ENCODE results near the gene FMO1. TPM values are rescaled to one million over a fixed set of nuclear protein-coding genes. Genes with fewer than 3 reads are reported as not detected.
"Not testable (repeated sequence)": the region's sequence is repeated elsewhere in the genome, so short reads cannot be mapped to it uniquely, and the experiment has no call there.

FMO1 gene
- 1.8 TPM for total RNA-seq

- no peak for ATAC-seq
Observed at GRCh38 chr1:171248302-171248701, at the start of gene FMO1. TSS of gene FMO1 (plus strand) at chr1:171248494. CDS start at chr1:171258088, 9,594 bp downstream.

DNA sequence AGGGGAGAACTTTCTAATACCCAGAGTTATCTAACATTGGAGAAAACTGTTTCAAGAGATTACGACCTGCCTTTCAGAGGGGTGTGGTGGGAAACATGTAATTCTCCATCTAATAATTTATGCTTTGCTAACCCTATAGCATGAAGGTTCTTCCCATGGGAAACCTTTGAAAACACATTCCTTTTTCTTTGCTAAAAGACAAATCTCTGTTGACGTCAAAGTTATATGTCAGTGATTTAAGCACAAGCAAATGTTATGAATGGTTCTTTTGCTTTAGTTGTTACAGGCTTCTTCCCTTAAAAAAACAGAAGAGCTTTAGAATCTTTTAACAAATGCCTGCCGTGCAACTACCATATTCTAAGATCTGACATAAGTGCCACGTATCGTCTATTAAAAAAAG is 44.0 kb upstream of the FMO1 start:
- no peak for ATAC-seq

DNA sequence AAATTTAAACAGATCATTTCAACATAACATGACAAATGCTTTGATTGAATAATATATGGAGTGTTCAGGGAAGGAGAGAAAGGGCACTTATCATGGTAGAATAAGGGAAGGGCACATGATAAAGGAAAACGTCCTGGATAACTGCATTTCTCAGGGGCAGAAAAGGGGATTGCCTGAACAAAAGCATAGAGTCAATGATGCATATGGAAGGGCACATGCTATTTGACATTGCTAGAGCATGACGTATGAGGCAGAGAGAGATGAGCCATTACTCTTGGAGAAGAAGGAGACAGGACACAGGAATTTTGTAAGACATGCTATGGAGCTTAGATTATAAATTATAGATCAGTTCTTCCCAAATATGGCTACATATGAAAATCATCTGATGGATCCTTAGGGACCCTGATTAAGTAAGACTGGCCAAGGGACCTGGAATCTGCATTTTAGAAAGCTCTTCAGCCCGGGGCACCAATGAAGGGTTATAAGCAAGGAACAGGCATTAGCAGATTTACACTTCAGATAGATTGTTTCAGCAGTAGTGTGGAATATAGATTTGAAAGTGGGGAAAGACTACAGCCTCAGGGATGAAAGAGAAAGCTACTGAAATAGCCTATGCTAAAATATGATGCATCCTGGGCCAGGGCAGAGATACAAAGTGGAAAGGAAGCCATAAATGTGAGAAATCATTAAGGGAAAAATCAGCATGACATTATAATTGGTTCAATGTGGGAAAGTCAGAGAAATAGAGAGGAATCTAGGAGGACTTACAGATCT is 41.9 kb upstream of the FMO1 start:
- ATAC-seq: no peak

GRCh38 chr1:171206978-171207355 is 41.3 kb upstream of the FMO1 start:
- no peak for ATAC-seq

DNA sequence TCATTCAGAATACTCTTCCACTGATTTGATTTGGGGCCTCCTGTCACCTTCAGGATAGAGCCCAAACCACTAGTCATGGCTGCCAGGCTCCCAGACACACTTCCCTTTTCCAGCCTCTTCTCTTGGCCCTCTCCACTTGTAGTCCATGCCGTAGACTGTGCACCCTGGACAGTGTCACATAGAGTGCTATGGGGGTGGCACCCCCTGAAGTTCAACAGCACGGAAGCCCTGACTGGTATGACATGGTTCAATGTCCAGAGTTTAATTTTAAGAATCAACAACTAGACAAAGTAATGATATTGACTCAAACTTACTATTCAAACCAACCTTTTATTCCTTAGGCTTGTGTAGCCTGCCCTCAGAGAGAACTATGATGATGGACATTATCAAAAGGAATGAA is 40.9 kb upstream of the FMO1 start:
- ATAC-seq: no peak

DNA sequence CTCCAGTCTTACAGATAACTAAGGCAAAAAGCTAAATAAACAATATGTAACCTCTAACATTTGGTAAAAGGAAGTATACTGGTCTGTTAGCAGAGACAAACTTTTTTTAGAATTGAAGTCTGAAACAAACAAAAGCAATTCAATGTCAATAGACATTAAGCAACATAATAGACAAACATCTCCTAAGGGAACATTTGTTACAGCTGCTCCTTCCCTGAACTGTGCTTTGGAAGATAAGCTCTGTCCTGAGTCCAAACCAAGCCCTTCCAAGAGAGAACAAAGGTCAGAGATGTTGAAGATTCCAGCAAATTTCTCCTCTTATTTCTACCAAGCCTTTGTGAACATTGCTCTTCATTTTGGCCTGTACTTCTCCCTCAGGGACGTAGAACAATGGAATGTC is 37.9 kb upstream of the FMO1 start:
- no peak for ATAC-seq

DNA sequence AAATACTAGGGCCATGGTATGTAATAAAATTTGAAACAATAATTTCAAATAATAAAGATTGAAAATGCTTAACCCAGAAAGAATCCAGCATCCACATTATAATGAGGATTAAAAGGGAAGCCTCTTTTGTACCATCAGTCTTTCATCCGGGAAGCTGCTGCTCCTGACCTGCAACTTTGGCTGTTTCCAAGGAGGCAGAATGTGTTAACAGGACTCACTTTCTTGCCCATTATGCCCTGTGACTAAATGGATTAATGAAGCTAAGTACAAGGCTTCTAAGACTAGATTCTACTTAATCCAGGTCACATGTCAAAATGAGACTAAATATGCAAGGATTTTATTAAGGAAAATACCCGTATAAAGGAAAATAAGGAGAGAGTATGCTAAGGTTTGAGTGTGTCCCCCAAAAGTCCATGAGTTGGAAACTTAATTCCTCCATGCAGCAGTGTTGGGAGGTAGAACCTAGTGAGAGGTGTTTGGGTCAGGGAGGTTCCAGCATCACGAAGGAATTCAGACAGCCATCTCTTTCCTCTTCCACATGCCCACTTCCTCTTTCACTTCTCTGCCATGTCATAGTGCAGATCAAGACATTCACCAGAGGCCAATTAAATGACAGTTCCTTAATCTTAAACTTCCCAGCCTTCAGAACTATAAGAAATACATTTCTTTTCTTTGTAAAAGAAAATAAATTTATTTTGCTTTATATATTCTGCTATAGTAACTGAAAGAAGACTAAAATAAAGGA is 35.5 kb upstream of the FMO1 start:
- peak; percentile 56 for ATAC-seq

- ATAC-seq: no peak
Observed at GRCh38 chr1:171213559-171214454, 34.5 kb upstream of the FMO1 start.

- ATAC-seq: peak; percentile 29
Observed at GRCh38 chr1:171217658-171218443, 30.4 kb upstream of the FMO1 start.

DNA sequence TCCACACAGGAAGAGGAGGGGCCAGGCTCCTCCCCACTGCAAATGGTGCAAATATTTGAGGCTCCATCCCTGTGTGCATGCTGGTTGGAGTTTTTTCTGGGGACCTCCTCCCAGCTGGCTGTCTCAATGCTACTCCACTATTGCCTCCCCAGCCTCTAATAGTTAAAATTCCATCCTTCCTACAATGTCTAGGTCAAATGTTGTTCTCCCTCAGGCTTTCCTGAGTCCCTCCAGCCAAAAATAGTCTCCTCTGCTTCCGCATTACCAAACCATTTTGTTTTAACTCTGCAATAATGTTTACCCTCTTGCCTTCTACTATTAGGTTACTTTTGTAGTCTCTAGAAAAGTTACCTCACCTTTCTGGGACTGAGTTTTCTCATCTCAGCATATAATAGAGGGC is 29.6 kb upstream of the FMO1 start:
- ATAC-seq: no peak

DNA sequence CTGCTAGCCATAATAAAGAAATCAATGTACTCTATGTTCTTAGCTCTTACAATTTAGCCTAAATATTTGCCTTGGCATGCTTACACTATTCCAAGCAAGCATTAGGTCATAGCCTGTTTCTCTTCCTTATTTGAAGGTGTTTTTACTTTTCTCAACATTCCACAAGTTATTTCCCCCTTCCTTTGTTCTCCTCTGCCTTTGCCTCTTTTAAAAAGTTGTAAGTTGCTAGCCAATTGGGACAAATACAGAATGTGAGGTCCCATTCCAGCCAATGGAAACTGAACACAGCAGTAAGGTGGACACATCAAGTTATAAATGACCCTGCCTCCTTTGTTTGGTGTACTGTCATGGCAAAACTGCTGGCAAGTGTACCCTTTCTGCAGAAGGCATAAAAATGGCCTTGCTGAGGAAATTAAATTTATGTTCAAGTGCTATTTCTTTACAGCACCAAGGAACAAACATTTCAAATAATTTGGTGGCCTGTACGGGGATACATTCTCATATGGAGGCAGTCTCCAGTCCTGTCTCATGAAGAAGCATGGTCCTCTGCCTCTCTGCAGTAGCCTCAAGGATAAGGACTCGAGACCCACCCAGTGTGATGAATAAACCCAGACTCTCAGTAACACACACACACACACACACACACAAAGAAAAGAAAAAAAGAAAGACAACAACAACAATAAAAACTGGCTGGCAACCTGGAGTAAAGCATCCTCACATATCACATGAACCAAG is 28.8 kb upstream of the FMO1 start:
- no peak for ATAC-seq

GRCh38 chr1:171220081-171220420 is 28.2 kb upstream of the FMO1 start:
- ATAC-seq: no peak

- ATAC-seq: no peak
Observed at GRCh38 chr1:171220581-171221054, 27.7 kb upstream of the FMO1 start.

DNA sequence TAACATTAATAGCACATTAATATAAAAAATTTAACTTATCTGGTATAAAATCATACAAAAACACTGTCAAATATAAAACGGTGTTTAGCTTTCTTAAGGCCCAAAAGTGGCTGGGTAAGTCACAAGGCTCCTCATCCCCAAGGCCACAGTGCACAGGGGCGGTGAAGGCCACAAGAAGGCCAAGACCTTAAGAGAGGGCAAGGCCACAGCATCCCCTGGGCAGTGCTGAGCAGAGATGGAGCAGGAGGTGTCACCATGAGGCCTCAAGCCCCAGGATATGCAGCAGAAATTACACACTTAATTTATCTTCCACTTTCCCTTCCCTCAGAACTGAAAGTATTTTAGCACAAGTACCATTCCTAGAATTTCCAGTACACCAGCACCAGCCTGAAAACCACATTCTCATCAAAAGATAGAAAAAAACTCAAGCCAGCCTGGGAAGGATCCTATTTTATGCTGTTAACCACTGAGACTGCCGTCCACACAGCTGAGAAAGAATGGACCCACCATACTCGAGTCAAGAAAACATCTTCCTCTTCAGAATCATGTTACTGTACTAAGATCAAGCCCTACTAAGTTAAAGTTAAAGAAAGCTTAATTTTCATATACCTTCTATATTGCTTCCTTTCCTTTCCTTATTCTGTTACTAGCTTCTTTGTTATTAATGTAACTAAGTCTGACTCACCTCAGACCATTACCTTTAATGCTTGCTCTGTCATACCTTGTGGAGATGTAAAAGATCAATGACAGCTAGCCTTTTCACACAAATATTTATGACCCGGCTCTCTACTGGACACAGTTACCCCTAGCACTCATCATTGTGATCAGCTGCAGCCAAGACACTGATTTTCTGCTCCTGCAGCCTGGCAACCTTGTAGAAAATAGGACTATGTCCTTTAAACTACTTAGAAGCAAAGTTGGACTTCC is 26.4 kb upstream of the FMO1 start:
- no peak for ATAC-seq

DNA sequence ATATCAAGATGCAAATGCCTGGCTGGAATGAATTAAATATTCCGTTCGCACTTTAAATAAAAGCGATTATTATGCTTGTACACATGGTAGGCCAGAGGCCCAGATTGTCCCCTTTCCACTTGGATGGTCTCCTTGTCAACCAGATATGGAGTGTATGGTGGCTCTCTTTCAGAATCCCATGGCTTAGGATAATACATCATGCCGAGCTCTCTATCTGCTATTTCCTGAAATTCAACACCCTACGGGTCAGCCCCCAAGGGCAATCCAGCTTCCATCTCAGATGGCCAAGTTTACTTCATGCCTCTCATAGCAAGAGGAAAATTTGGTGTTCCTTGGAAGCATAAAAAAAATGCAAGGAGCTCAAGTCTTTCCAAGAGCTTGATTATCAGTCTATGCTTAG is 25.4 kb upstream of the FMO1 start:
- no peak for ATAC-seq

- ATAC-seq: not testable (repeated sequence)
Observed at GRCh38 chr1:171224257-171224656, 24.0 kb upstream of the FMO1 start.

- ATAC-seq: peak; percentile 90
Observed at GRCh38 chr1:171226747-171227370, 21.4 kb upstream of the FMO1 start.

DNA sequence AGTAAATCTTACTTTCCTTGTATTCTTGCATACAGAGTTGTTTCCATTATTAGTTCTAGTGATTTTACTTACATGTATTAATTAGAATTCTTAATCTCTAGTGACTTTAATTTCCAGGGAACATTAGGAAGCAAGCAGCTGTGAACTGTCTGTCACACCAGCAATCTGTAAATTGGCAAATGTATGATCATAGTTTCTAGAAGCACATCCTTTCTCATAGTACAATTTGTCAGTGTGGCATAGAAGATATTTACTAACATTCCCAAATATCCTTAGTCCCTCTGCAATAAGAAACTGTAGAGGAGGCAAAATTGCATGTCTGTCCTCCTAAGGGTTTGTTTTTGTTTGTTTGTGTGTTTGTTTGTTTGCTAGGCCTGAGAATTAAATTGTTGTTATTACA is 17.0 kb upstream of the FMO1 start:
- ATAC-seq: no peak

DNA sequence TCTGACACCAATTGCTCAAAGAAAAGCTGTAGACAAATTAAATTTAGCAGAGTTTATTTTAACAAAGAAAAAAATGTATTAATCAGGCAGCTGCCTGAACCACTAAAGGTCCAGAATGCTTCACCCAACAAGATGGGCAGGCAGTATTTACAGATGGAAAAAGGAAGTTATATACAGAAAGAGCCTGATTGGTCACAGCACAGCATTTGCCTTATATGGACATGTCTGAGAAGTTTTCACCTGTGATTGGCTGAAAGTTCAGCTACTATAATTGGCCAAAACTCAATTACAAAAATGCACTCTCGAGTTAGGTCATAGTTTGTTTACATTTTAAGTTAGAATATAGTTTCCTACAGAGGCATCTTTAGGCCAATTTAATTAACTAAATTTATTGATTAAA is 15.1 kb upstream of the FMO1 start:
- ATAC-seq: no peak

- not testable (repeated sequence) for ATAC-seq
Observed at GRCh38 chr1:171236231-171236630, 12.1 kb upstream of the FMO1 start.

Measured in esophagus mucosa (tissue), 1 donor.